Mesendoderm (in vitro differentiated cells): ENCODE results near the gene PIPOX.

ENCODE experiments used
- DNase-seq: peaks from one replicate; pipeline ENCODE4 v3.0.0; 2013
- H2AK5ac ChIP-seq: 2 replicates; pipeline ENCODE4 v1.6.1; 2013; ENCODE audit warnings: low read length, inconsistent platforms
- H2BK120ac ChIP-seq: 2 replicates; pipeline ENCODE4 v1.6.1; 2013; ENCODE audit warnings: low read depth, mild to moderate bottlenecking, low read length, moderate library complexity, mixed read lengths
- H2BK15ac ChIP-seq: replicated peaks from 2 replicates; pipeline ENCODE4 v1.6.1; 2013; ENCODE audit warnings: low read depth, mild to moderate bottlenecking, moderate library complexity
- H2BK5ac ChIP-seq: 2 replicates; pipeline ENCODE4 v1.6.1; 2013; ENCODE audit warnings: low read length, inconsistent platforms
- H3K18ac ChIP-seq: 2 replicates; pipeline ENCODE4 v1.6.1; 2013; ENCODE audit warnings: mild to moderate bottlenecking, low read length, mixed read lengths
- H3K23ac ChIP-seq: one replicate; pipeline ENCODE4 v1.6.1; 2013; ENCODE audit warnings: low read length
- H3K27ac ChIP-seq: 2 replicates; pipeline ENCODE4 v1.5.1; 2013; ENCODE audit warnings: low read depth, mild to moderate bottlenecking, inconsistent platforms, low read length, moderate library complexity
- H3K27me3 ChIP-seq: 2 replicates; pipeline ENCODE4 v1.6.1; 2013; ENCODE audit warnings: low read length, control low read depth, mild to moderate bottlenecking, inconsistent platforms; ENCODE audit not compliant: insufficient read depth, poor library complexity
- H3K36me3 ChIP-seq: 2 replicates; pipeline ENCODE4 v1.6.1; 2013; ENCODE audit warnings: low read length, inconsistent platforms; ENCODE audit not compliant: control insufficient read depth, insufficient read depth
- H3K4ac ChIP-seq: one replicate; pipeline ENCODE4 v1.6.1; 2013; ENCODE audit warnings: low read depth, mild to moderate bottlenecking, low read length, moderate library complexity
- H3K4me1 ChIP-seq: 2 replicates; pipeline ENCODE4 v1.6.1; 2013; ENCODE audit warnings: low read depth, low read length, inconsistent platforms; ENCODE audit not compliant: control insufficient read depth
- H3K4me2 ChIP-seq: 2 replicates; pipeline ENCODE4 v1.6.1; 2013; ENCODE audit warnings: low read length
- H3K4me3 ChIP-seq: 2 replicates; pipeline ENCODE4 v1.5.1; 2013; ENCODE audit warnings: mild to moderate bottlenecking, low read length
- H3K56ac ChIP-seq: one replicate; pipeline ENCODE4 v1.6.1; 2013; ENCODE audit warnings: low read length
- H3K79me1 ChIP-seq: 2 replicates; pipeline ENCODE4 v1.6.1; 2013; ENCODE audit warnings: low read length, inconsistent platforms
- H3K79me2 ChIP-seq: 2 replicates; pipeline ENCODE4 v1.6.1; 2013; ENCODE audit warnings: mild to moderate bottlenecking, low read length; ENCODE audit not compliant: control insufficient read depth, insufficient read depth
- H3K9ac ChIP-seq: 2 replicates; pipeline ENCODE4 v1.6.1; 2013; ENCODE audit warnings: low read length, inconsistent platforms
- H4K5ac ChIP-seq: one replicate; pipeline ENCODE4 v1.6.1; 2013; ENCODE audit warnings: low read length
- H4K8ac ChIP-seq: one replicate; pipeline ENCODE4 v1.6.1; 2013; ENCODE audit warnings: low read depth, mild to moderate bottlenecking, control low read depth, low read length, moderate library complexity
- WGBS: extraction: QIAGEN DNeasy Blood & Tissue Kit; methylation state at CpG from one replicate; pipeline ENCODE4 v1.1.7; 2013; ENCODE audit warnings: low lambda C conversion rate, missing lambda C conversion rate; ENCODE audit not compliant: insufficient coverage; ENCODE audit errors: extremely low coverage; 5-methylcytosine and 5-hydroxymethylcytosine counted together

The PIPOX gene

DNA sequence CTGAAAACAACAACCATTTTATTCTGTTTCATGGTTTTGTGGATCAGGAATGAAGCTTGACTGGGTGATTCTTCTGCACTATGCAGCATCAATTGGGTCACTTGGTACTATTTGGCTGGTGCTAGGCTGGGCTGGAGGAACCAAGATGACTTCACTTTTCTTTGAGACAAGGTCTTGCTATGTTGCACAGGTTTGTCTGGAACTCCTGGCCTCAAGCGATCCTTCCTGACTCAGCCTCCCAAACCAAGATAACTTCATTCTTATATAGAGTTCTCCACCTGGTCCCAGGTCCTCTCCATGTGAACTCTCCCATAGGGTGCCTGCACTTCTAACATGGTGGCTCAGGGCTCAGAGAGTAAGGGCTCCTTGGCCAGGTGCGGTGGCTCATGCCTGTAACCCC, 1.9 kb upstream of the PIPOX start:
- peaks cover 30% of the 10 kb centered on the region for H3K4me1 ChIP-seq
- no peak overlapping the region for H3K4me3 ChIP-seq
- H2BK5ac ChIP-seq, result peak overlapping the region; percentile 89
- H4K5ac ChIP-seq, result no peak overlapping the region
- no peak overlapping the region for H4K8ac ChIP-seq
- H3K56ac ChIP-seq, result peak overlapping the region; percentile 81
- H3K4me2 ChIP-seq, result no peak overlapping the region
- DNase-seq, result no peak
- peak overlapping the region; percentile 35 for H3K18ac ChIP-seq
- WGBS, result no CpG with 5 or more reads among the region's 2 CpGs
- no peaks in the 10 kb centered on the region for H3K79me2 ChIP-seq
- peak overlapping the region; percentile 99 for H2AK5ac ChIP-seq
- no peaks in the 10 kb centered on the region for H3K79me1 ChIP-seq
- H3K23ac ChIP-seq, result no peak overlapping the region
- H2BK120ac ChIP-seq, result no peak overlapping the region
- no peak overlapping the region for H2BK15ac ChIP-seq
- peak overlapping the region; percentile 75 for H3K27ac ChIP-seq
- peak overlapping the region; percentile 85 for H3K4ac ChIP-seq
- H3K36me3 ChIP-seq, result no peaks in the 10 kb centered on the region
- H3K27me3 ChIP-seq, result no peaks in the 10 kb centered on the region
- peak overlapping the region; percentile 32 for H3K9ac ChIP-seq

- Histone ChIP-seq H3K27ac (no peak overlapping the region), H3K36me3 (no peaks in the 10 kb centered on the region), H3K4me3 (no peak overlapping the region), H3K4me1 (peaks cover 31% of the 10 kb centered on the region), H3K4me2 (no peak overlapping the region), H3K4ac (no peak overlapping the region), H3K79me1 (no peaks in the 10 kb centered on the region), H2BK15ac (no peak overlapping the region), H4K8ac (no peak overlapping the region), H3K79me2 (no peaks in the 10 kb centered on the region), H2BK5ac (peak overlapping the region; percentile 60), H3K23ac (no peak overlapping the region), H2AK5ac (peak overlapping the region; percentile 60), H4K5ac (no peak overlapping the region), H2BK120ac (peak overlapping the region; percentile 1), H3K56ac (peak overlapping the region; percentile 52), H3K27me3 (no peaks in the 10 kb centered on the region), H3K9ac (no peak overlapping the region), H3K18ac (peak overlapping the region; percentile 3)
- no CpG with 5 or more reads among the region's 6 CpGs for WGBS
- no peak for DNase-seq
These were observed 1.4 kb upstream of the PIPOX start for GRCh38 chr17:29041571-29041970.

- Histone ChIP-seq H3K27me3 (no peaks in the 10 kb centered on the region), H3K4me1 (peaks cover 32% of the 10 kb centered on the region), H3K27ac (no peak overlapping the region), H3K9ac (peak overlapping the region; percentile 8), H2BK5ac (peak overlapping the region; percentile 60), H3K23ac (no peak overlapping the region), H3K4me2 (no peak overlapping the region), H2AK5ac (no peak overlapping the region), H2BK15ac (no peak overlapping the region), H3K4ac (peak overlapping the region; percentile 73), H3K4me3 (no peak overlapping the region), H3K18ac (peak overlapping the region; percentile 52), H3K79me1 (no peaks in the 10 kb centered on the region), H2BK120ac (peak overlapping the region; percentile 90), H3K36me3 (no peaks in the 10 kb centered on the region), H3K79me2 (no peaks in the 10 kb centered on the region), H4K8ac (no peak overlapping the region), H4K5ac (no peak overlapping the region), H3K56ac (peak overlapping the region; percentile 52)
- no CpG with 5 or more reads among the region's 11 CpGs for WGBS
- DNase-seq, result no peak
These were observed 789 bp upstream of the PIPOX start for GRCh38 chr17:29042026-29042678.

GRCh38 chr17:29043539-29044145, 701 bp downstream of the PIPOX start:
- no peak overlapping the region for H3K4me2 ChIP-seq
- H3K36me3 ChIP-seq, result no peaks in the 10 kb centered on the region
- H2BK120ac ChIP-seq, result peak overlapping the region; percentile 48
- H3K4me1 ChIP-seq, result peaks cover 24% of the 10 kb centered on the region
- no peak overlapping the region for H3K23ac ChIP-seq
- no peak overlapping the region for H4K8ac ChIP-seq
- no CpG with 5 or more reads among the region's 3 CpGs for WGBS
- no peak overlapping the region for H3K27ac ChIP-seq
- no peak for DNase-seq
- H3K4me3 ChIP-seq, result no peak overlapping the region
- peak overlapping the region; percentile 46 for H2BK5ac ChIP-seq
- H3K27me3 ChIP-seq, result no peaks in the 10 kb centered on the region
- H4K5ac ChIP-seq, result no peak overlapping the region
- no peak overlapping the region for H3K9ac ChIP-seq
- H3K56ac ChIP-seq, result peak overlapping the region; percentile 88
- no peaks in the 10 kb centered on the region for H3K79me2 ChIP-seq
- H3K79me1 ChIP-seq, result no peaks in the 10 kb centered on the region
- H3K4ac ChIP-seq, result peak overlapping the region; percentile 58
- H2AK5ac ChIP-seq, result peak overlapping the region; percentile 92
- peak overlapping the region; percentile 54 for H3K18ac ChIP-seq
- no peak overlapping the region for H2BK15ac ChIP-seq

DNA sequence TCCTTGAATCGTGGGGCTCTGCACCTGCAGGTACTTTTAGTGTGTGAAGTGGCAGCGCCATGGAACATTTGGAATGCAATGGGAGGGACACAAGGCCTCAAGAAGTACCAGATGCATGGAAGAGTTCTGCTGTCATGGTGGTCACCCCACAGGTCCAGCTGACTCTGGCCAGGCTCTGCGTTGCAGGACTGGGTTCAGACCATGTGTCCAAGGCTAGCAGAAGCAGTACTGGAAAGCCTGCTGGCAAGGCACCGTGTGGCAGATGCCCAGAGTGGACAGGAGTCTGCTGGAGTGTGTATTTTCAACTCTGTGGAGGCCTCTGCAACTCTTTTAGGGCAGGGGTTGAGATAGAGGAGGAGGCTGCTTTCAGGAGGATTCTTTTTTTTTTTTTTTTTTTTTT, 2.1 kb downstream of the PIPOX start:
- Histone ChIP-seq H3K4ac (no peak overlapping the region), H2AK5ac (peak overlapping the region; percentile 80), H3K79me2 (no peaks in the 10 kb centered on the region), H3K23ac (no peak overlapping the region), H3K4me3 (no peak overlapping the region), H2BK5ac (no peak overlapping the region), H4K5ac (no peak overlapping the region), H3K56ac (peak overlapping the region; percentile 40), H3K4me1 (peaks cover 20% of the 10 kb centered on the region), H3K36me3 (no peaks in the 10 kb centered on the region), H3K4me2 (no peak overlapping the region), H3K18ac (no peak overlapping the region), H3K79me1 (no peaks in the 10 kb centered on the region), H2BK15ac (no peak overlapping the region), H3K27ac (no peak overlapping the region), H3K27me3 (no peaks in the 10 kb centered on the region), H3K9ac (no peak overlapping the region), H4K8ac (no peak overlapping the region), H2BK120ac (no peak overlapping the region)
- no CpG with 5 or more reads among the region's 4 CpGs for WGBS
- DNase-seq, result no peak
